HEK293 (cell line): Measurements from ENCODE around the gene TMEM164.

Experiments
- CTCF ChIA-PET: fragments of 350-600 bp; formaldehyde crosslinking; extraction: SDS; loops from one replicate; lab custom pipeline; 2021; ENCODE audit warnings: antibody characterized with exemption; lab: Yijun Ruan, JAX
- POLR2A ChIA-PET: fragments of 300-600 bp; formaldehyde crosslinking; extraction: SDS; loops from one replicate; lab custom pipeline; 2020; ENCODE audit warnings: antibody characterized with exemption, inconsistent platforms; lab: Yijun Ruan, JAX
- H3K27ac ChIP-seq: fragments of 200-500 bp; sonication (Bioruptor generic); 2 replicates; pipeline ENCODE4 v1.5.1; 2014; ENCODE audit warnings: low read depth, low read length, control low read depth, inconsistent platforms; ENCODE audit errors: extremely low read depth
- H3K36me3 ChIP-seq, 2 experiments: fragments of 200-500 bp in 1 of 2; sonication (Bioruptor generic) in 1 of 2; 1 replicate in 1 of 2; 2 replicates in 1 of 2; pipeline ENCODE4 v1.5.1; 2014 to 2017; ENCODE audit warnings: inconsistent platforms in 2 of 2, low read length in 2 of 2; ENCODE audit not compliant: control insufficient read depth in 2 of 2, insufficient read depth in 1 of 2
- H3K4me1 ChIP-seq: fragments of 200-500 bp; sonication (Bioruptor generic); 2 replicates; pipeline ENCODE4 v1.5.1; 2014; ENCODE audit warnings: mild to moderate bottlenecking, low read length, inconsistent platforms; ENCODE audit not compliant: control insufficient read depth, insufficient read depth
- H3K4me3 ChIP-seq: 2 replicates; pipeline ENCODE4 v1.5.1; 2011; ENCODE audit warnings: low read depth, mild to moderate bottlenecking, control low read depth, low read length, moderate library complexity
- H3K9me3 ChIP-seq: fragments of 200-500 bp; sonication (Bioruptor generic); 2 replicates; pipeline ENCODE4 v1.5.1; 2014; ENCODE audit warnings: low read depth, low read length, inconsistent platforms; ENCODE audit not compliant: control insufficient read depth, insufficient read depth
- FEZF1 ChIP-seq: fragments of 450-650 bp; formaldehyde crosslinking; IDR thresholded peaks from 2 replicates; pipeline ENCODE4 v1.5.1; 2016; ENCODE audit warnings: missing biosample characterization, missing genetic modification characterization
- HOXA7 ChIP-seq: sonication (generic); formaldehyde crosslinking; IDR thresholded peaks from 2 replicates; pipeline ENCODE4 v1.8.1; 2022; ENCODE audit warnings: missing genetic modification reagents, borderline replicate concordance
- HOXC10 ChIP-seq: sonication (generic); formaldehyde crosslinking; IDR thresholded peaks from 2 replicates; pipeline ENCODE4 v1.8.1; 2023; ENCODE audit warnings: mild to moderate bottlenecking, missing genetic modification reagents
- OVOL3 ChIP-seq: fragments of 450-650 bp; formaldehyde crosslinking; IDR thresholded peaks from 2 replicates; pipeline ENCODE4 v1.5.1; 2016; ENCODE audit warnings: missing biosample characterization, missing genetic modification characterization
- PBX3 ChIP-seq: sonication (generic); formaldehyde crosslinking; IDR thresholded peaks from 2 replicates; pipeline ENCODE4 v1.8.1; 2022; ENCODE audit warnings: mild to moderate bottlenecking, moderate library complexity, missing genetic modification reagents
- PRDM6 ChIP-seq: fragments of 450-650 bp; formaldehyde crosslinking; IDR thresholded peaks from 2 replicates; pipeline ENCODE4 v1.5.1; 2017; ENCODE audit warnings: missing biosample characterization, missing genetic modification characterization
- TCF7L2 ChIP-seq: IDR thresholded peaks from 2 replicates; pipeline ENCODE4 v1.6.1; 2011; ENCODE audit warnings: low read depth, mild to moderate bottlenecking, inconsistent platforms, low read length, moderate library complexity, borderline replicate concordance
- TRIM28 ChIP-seq: IDR thresholded peaks from 2 replicates; pipeline ENCODE4 v1.6.1; 2011; ENCODE audit warnings: low read length, control low read depth, borderline replicate concordance
- TSHZ1 ChIP-seq: fragments of 450-650 bp; formaldehyde crosslinking; IDR thresholded peaks from 2 replicates; pipeline ENCODE4 v1.5.1; 2016; ENCODE audit warnings: missing biosample characterization, missing genetic modification characterization, borderline replicate concordance
- ZNF169 ChIP-seq: fragments of 450-650 bp; formaldehyde crosslinking; IDR thresholded peaks from 2 replicates; pipeline ENCODE4 v1.5.1; 2016; ENCODE audit warnings: missing biosample characterization, missing genetic modification characterization
- ZNF248 ChIP-seq: fragments of 450-650 bp; formaldehyde crosslinking; IDR thresholded peaks from 2 replicates; pipeline ENCODE4 v1.5.1; 2017; ENCODE audit warnings: missing biosample characterization, missing genetic modification characterization
- ZNF391 ChIP-seq: fragments of 450-650 bp; formaldehyde crosslinking; IDR thresholded peaks from 2 replicates; pipeline ENCODE4 v1.5.1; 2016; ENCODE audit warnings: low read depth, missing biosample characterization, missing genetic modification characterization, borderline replicate concordance
- ZNF426 ChIP-seq: fragments of 450-650 bp; formaldehyde crosslinking; IDR thresholded peaks from 2 replicates; pipeline ENCODE4 v1.5.1; 2017; ENCODE audit warnings: missing biosample characterization, missing genetic modification characterization, mild to moderate bottlenecking, inconsistent platforms, moderate library complexity
- ZNF48 ChIP-seq: fragments of 450-650 bp; formaldehyde crosslinking; IDR thresholded peaks from 2 replicates; pipeline ENCODE4 v1.5.1; 2016; ENCODE audit warnings: missing biosample characterization, missing genetic modification characterization
- ZNF510 ChIP-seq: fragments of 450-650 bp; formaldehyde crosslinking; IDR thresholded peaks from 2 replicates; pipeline ENCODE4 v1.5.1; 2018; ENCODE audit warnings: mild to moderate bottlenecking, missing genetic modification characterization, missing biosample characterization; ENCODE audit not compliant: insufficient replicate concordance
- ZNF660 ChIP-seq: fragments of 450-650 bp; IDR thresholded peaks from 2 replicates; pipeline ENCODE4 v1.5.1; 2018; ENCODE audit warnings: missing biosample characterization, mild to moderate bottlenecking, missing genetic modification characterization
- ZNF677 ChIP-seq: fragments of 450-650 bp; IDR thresholded peaks from 2 replicates; pipeline ENCODE4 v1.5.0; 2018; ENCODE audit warnings: missing biosample characterization, mild to moderate bottlenecking, missing genetic modification characterization, moderate library complexity

TMEM164 gene

GRCh38 chrX:110120025-110120424 is 117.1 kb downstream of the TMEM164 start:
- H3K9me3 ChIP-seq = no peaks in the 10 kb centered on the region
- H3K4me1 ChIP-seq = no peaks in the 10 kb centered on the region
- no peak overlapping the region for H3K4me3 ChIP-seq
- ChIA-PET CTCF (interaction anchor here (0.7 to 1.0 kb wide), 2 partner anchors 86 to 209 kb away, joined by 3 to 4 read pairs; no protein-coding TSS in a partner anchor), POLR2A (interaction anchor here (0.5 kb wide), 1 partner anchor 211 kb away, joined by 3 read pairs; no protein-coding TSS in a partner anchor)
- no peak overlapping the region for H3K27ac ChIP-seq
- no peaks in the 10 kb centered on the region for H3K36me3 ChIP-seq
- TF ChIP-seq ZNF426 (tag by site-specific recombination) = no peak
- TF ChIP-seq OVOL3 (tag by site-specific recombination) = no peak
- no peak for TF ChIP-seq ZNF48
- TF ChIP-seq PBX3 (CRISPR knock-in tag) = no peak
- TF ChIP-seq PRDM6 (tag by site-specific recombination) = no peak
- no peak for TF ChIP-seq TSHZ1 (tag by site-specific recombination)
- no peak for TF ChIP-seq ZNF248 (tag by site-specific recombination)
- no peak for TF ChIP-seq ZNF677 (tag by site-specific recombination)
- TF ChIP-seq HOXC10 = no peak
- no peak for TF ChIP-seq ZNF510 (tag by site-specific recombination)
- no peak for TF ChIP-seq ZNF391 (tag by site-specific recombination)
- no peak for TF ChIP-seq ZNF169

- no peaks in the 10 kb centered on the region for H3K9me3 ChIP-seq
- TF ChIP-seq HOXA7 (no peak), TRIM28 (peak; percentile 66; the same call in 1 of the 2 replicates), TCF7L2 (peak; percentile 65; the same call in 1 of the 2 replicates), FEZF1 (tag by site-specific recombination) (peak; percentile 78), ZNF660 (tag by site-specific recombination) (no peak)
- H3K4me1 ChIP-seq = no peaks in the 10 kb centered on the region
- ChIA-PET CTCF (no interaction called here), POLR2A (interaction anchor here (0.6 kb wide), 1 partner anchor 529 kb away, joined by 3 read pairs; no protein-coding TSS in a partner anchor)
- H3K36me3 ChIP-seq = no peaks in the 10 kb centered on the region
- H3K27ac ChIP-seq = no peak overlapping the region
- no peak overlapping the region for H3K4me3 ChIP-seq
Measured at GRCh38 chrX:110123331-110123782, 120.4 kb downstream of the TMEM164 start.
